Prostate gland (tissue), 2 donors: ENCODE measurements around the gene HADHA.

ENCODE experiments used
- POLR2AphosphoS5 ChIP-seq: sonication (generic); formaldehyde crosslinking; IDR thresholded peaks from one replicate; pipeline ENCODE4 v1.6.1; 2017; ENCODE audit warnings: antibody characterized with exemption
- TF ChIP-seq, protein P1 (sequence below), 4 experiments: fragments of 200-600 bp in 2 of 4; fragments of 450-650 bp in 2 of 4; sonication (generic) in 2 of 4; IDR thresholded peaks; 1 replicate in 3 of 4; 2 replicates in 1 of 4; pipeline ENCODE4 v1.5.1; 2016 to 2019; ENCODE audit warnings: antibody characterized with exemption in 4 of 4, mild to moderate bottlenecking in 2 of 4, moderate library complexity in 2 of 4

DNA sequence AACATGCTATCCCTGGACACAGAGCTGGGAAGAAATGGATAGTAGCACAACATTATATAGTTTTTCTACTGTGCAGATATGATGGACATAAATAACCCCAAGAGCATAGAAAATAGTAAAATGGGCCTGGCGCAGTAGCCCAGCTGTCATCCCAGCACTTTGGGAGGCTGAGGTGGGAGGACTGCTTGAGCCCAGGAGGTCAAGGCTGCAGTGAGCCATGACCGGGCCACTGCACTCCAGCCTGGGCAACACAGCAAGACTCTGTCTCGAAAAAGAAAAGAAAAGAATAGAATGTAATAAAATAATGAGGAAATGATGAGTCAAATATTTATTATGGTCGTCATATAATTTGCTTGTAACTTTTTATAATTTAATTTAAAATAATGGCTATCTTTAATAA lies 79.0 kb downstream of the HADHA start:
- TF ChIP-seq, protein P1, sequence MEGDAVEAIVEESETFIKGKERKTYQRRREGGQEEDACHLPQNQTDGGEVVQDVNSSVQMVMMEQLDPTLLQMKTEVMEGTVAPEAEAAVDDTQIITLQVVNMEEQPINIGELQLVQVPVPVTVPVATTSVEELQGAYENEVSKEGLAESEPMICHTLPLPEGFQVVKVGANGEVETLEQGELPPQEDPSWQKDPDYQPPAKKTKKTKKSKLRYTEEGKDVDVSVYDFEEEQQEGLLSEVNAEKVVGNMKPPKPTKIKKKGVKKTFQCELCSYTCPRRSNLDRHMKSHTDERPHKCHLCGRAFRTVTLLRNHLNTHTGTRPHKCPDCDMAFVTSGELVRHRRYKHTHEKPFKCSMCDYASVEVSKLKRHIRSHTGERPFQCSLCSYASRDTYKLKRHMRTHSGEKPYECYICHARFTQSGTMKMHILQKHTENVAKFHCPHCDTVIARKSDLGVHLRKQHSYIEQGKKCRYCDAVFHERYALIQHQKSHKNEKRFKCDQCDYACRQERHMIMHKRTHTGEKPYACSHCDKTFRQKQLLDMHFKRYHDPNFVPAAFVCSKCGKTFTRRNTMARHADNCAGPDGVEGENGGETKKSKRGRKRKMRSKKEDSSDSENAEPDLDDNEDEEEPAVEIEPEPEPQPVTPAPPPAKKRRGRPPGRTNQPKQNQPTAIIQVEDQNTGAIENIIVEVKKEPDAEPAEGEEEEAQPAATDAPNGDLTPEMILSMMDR (IDR thresholded peaks at IDR 0.05): no peak
- TF ChIP-seq POLR2AphosphoS5: no peak
